ENCODE measurements around the gene STUM. TPM values are rescaled to one million over a fixed set of nuclear protein-coding genes. Genes with fewer than 3 reads are reported as not detected.
A peak's percentile ranks its signal among the peaks of the same experiment; 100 is the strongest.

The STUM gene
- total RNA-seq, 1 experiment from 2014 or later, result 0.11 TPM

GRCh38 chr1:226590614-226591013 is 42.0 kb downstream of the STUM start:
- Histone ChIP-seq H2AFZ (ENCODE audit: low read length) (no peak overlapping the region), H2AK5ac (ENCODE audit: insufficient read length, low read length) (no peak overlapping the region), H4K8ac (replicated peaks; ENCODE audit: insufficient read length, low read depth, low read length) (no peak overlapping the region), H3K4me2 (ENCODE audit: insufficient read depth, insufficient read length, low read length) (no peak overlapping the region), H3K79me1 (ENCODE audit: insufficient read depth, low read depth, low read length, poor library complexity, severe bottlenecking) (no peaks in the 10 kb centered on the region), H4K5ac (ENCODE audit: insufficient read length, low read depth, low read length) (no peak overlapping the region), H3T11ph (ENCODE audit: low read length) (no peak overlapping the region), H3K79me2 (ENCODE audit: insufficient read depth, low read length) (no peaks in the 10 kb centered on the region), H3K23me2 (ENCODE audit: insufficient read length, low read depth, low read length, poor library complexity, severe bottlenecking) (no peaks in the 10 kb centered on the region), H2BK20ac (ENCODE audit: low read depth, low read length, poor library complexity, severe bottlenecking) (no peak overlapping the region), H3K14ac (ENCODE audit: insufficient read depth, low read length) (no peak overlapping the region), H4K20me1 (ENCODE audit: control insufficient read depth, insufficient read depth, insufficient read length) (no peaks in the 10 kb centered on the region), H3K9me3 (ENCODE audit: control insufficient read depth, low read depth, low read length) (no peaks in the 10 kb centered on the region), H4K91ac (ENCODE audit: insufficient read length, low read depth, low read length) (no peak overlapping the region), H2BK12ac (ENCODE audit: insufficient read length, low read depth, low read length) (no peak overlapping the region), H3K9ac (ENCODE audit: extremely low read depth, insufficient read length, low read length) (no peak overlapping the region), H2BK15ac (ENCODE audit: low read depth, low read length) (no peak overlapping the region), H3K18ac (ENCODE audit: insufficient read length, low read depth, low read length) (no peak overlapping the region), H3K23ac (ENCODE audit: insufficient read length, low read depth, low read length) (no peak overlapping the region), H2BK120ac (ENCODE audit: low read depth, low read length, poor library complexity, severe bottlenecking) (no peak overlapping the region), H3K27ac (ENCODE audit: insufficient read length, low read depth, low read length) (no peak overlapping the region), H2BK5ac (ENCODE audit: insufficient read length, low read length) (no peak overlapping the region), H3K4ac (ENCODE audit: low read depth, low read length) (no peak overlapping the region), H3K27me3 (ENCODE audit: insufficient read depth, low read length) (no peaks in the 10 kb centered on the region; the same call in 1 of the 2 replicates), H3K56ac (ENCODE audit: insufficient read length, low read depth, low read length) (no peak overlapping the region), H3K4me1 (ENCODE audit: insufficient read depth, low read length) (no peaks in the 10 kb centered on the region)
- WGBS (ENCODE audit: extremely low coverage, insufficient read length, low lambda C conversion rate), result no CpG with 5 or more reads among the region's 7 CpGs
- H3K27me3 Mint-ChIP-seq (ENCODE audit: low read depth), result peaks cover 10% of the 10 kb centered on the region; the same call in 1 of the 2 replicates
- H3K36me3 Mint-ChIP-seq (ENCODE audit: insufficient read depth in 1 of 3, low read depth in 3 of 3), result peaks cover 0 to 2% (median 2%) of the 10 kb centered on the region in 3 experiments; a peak in 2 of 7 replicates
- H3K9me3 Mint-ChIP-seq, result peaks cover 3 to 4% of the 10 kb centered on the region in 2 experiments; a peak in 4 of 5 replicates
- DNase-seq, result no peak
- H3K27ac Mint-ChIP-seq, result peak overlapping the region in 2 of 3 experiments; percentile 9 to 35; a peak in 2 of 7 replicates
- peaks cover 10% of the 10 kb centered on the region in 2 experiments for H3K4me1 Mint-ChIP-seq
- no peak overlapping the region; a peak in 1 of 5 replicates for H3K4me3 Mint-ChIP-seq
- TF ChIP-seq CTCF (conservative IDR thresholded peaks at IDR 0.05), result no peak

Measured in H9 (cell line).